ENCODE results near the gene RELA. TPM values are rescaled to one million over a fixed set of nuclear protein-coding genes. Genes with fewer than 3 reads are reported as not detected.

The RELA gene
- total RNA-seq, 6 donors from 2014 or later, result 42.9 to 86.8 (median 58.7) TPM

DNA sequence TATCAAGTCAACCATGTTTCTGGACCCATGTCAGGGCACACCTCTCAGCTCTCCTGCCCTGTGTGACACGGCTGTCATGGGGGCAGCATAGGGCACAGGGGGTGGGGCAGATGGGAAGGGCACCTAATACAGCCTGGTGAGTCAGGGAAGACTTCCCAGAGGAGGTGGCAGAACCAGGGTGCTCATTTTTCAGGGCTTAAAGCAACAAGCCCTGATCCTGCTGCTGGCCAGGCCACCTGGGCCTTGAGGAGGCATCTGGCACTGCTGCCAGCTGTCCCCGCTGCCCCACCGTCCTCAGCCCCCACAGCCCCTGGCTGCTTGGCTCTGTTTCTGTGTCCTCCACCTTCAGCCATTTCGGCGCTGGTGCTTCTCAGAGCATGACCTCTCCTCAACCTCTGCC is 53.1 kb downstream of the RELA start:
- Histone ChIP-seq H3K4me3 (peak overlapping the region in 1 of 4 donors; percentile 99), H3K4me1 (peaks cover 65 to 77% (median 70%) of the 10 kb centered on the region in 4 donors), H3K36me3 (peaks cover 12 to 61% (median 35%) of the 10 kb centered on the region in 4 donors), H3K27me3 (no peaks in the 10 kb centered on the region), H3K9me3 (no peaks in the 10 kb centered on the region), H3K27ac (peak overlapping the region; percentile 94 to 96 (median 95))
- TF ChIP-seq EP300 (IDR thresholded peaks at IDR 0.05), result no peak
- TF ChIP-seq POLR2A (IDR thresholded peaks at IDR 0.05), result no peak
- TF ChIP-seq POLR2AphosphoS5 (IDR thresholded peaks at IDR 0.05), result no peak
- TF ChIP-seq, protein P1, sequence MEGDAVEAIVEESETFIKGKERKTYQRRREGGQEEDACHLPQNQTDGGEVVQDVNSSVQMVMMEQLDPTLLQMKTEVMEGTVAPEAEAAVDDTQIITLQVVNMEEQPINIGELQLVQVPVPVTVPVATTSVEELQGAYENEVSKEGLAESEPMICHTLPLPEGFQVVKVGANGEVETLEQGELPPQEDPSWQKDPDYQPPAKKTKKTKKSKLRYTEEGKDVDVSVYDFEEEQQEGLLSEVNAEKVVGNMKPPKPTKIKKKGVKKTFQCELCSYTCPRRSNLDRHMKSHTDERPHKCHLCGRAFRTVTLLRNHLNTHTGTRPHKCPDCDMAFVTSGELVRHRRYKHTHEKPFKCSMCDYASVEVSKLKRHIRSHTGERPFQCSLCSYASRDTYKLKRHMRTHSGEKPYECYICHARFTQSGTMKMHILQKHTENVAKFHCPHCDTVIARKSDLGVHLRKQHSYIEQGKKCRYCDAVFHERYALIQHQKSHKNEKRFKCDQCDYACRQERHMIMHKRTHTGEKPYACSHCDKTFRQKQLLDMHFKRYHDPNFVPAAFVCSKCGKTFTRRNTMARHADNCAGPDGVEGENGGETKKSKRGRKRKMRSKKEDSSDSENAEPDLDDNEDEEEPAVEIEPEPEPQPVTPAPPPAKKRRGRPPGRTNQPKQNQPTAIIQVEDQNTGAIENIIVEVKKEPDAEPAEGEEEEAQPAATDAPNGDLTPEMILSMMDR (IDR thresholded peaks at IDR 0.05), result no peak
- ATAC-seq (ENCODE audit: low FRiP score in 2 of 2) (no peak), DNase-seq (no peak)
- WGBS, 2 donors, result 64 to 85% methylated on average over 4 to 5 of the region's 5 CpGs

DNA sequence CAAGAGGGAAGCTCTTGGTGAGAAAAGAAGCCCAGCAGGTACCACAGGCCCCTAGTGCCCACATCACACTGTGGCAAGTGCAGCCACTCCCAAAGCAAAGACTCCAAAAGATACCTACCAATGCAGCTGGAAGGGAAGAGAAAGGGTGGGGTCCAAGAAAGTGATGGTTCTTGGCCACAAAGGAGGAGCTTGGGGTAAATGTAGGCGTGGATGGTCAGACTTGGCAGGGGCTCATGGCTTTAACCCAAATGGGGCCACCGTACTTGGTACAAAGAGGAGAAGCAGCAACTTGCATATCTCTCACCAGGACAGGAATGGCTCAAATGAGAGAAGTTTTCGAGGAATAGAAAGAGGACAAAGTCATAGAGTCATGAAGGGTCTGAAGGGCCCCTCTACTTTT is 53.5 kb downstream of the RELA start:
- peaks cover 16 to 65% (median 39%) of the 10 kb centered on the region in 4 donors for H3K36me3 ChIP-seq
- ATAC-seq (ENCODE audit: low FRiP score in 2 of 2), result no peak
- WGBS, 2 donors, result 49 to 56% methylated on average over 3 of the region's 3 CpGs
- peak overlapping the region; percentile 94 to 96 (median 95) for H3K27ac ChIP-seq
- TF ChIP-seq, protein P1 (IDR thresholded peaks at IDR 0.05), result no peak
- TF ChIP-seq POLR2AphosphoS5 (IDR thresholded peaks at IDR 0.05), result no peak
- no peak for TF ChIP-seq EP300 (IDR thresholded peaks at IDR 0.05)
- no peak for TF ChIP-seq POLR2A (IDR thresholded peaks at IDR 0.05)
- no peak for DNase-seq
- H3K4me3 ChIP-seq, result no peak overlapping the region
- H3K27me3 ChIP-seq, result no peaks in the 10 kb centered on the region
- no peaks in the 10 kb centered on the region for H3K9me3 ChIP-seq
- H3K4me1 ChIP-seq, result peaks cover 65 to 77% (median 70%) of the 10 kb centered on the region in 4 donors

DNA sequence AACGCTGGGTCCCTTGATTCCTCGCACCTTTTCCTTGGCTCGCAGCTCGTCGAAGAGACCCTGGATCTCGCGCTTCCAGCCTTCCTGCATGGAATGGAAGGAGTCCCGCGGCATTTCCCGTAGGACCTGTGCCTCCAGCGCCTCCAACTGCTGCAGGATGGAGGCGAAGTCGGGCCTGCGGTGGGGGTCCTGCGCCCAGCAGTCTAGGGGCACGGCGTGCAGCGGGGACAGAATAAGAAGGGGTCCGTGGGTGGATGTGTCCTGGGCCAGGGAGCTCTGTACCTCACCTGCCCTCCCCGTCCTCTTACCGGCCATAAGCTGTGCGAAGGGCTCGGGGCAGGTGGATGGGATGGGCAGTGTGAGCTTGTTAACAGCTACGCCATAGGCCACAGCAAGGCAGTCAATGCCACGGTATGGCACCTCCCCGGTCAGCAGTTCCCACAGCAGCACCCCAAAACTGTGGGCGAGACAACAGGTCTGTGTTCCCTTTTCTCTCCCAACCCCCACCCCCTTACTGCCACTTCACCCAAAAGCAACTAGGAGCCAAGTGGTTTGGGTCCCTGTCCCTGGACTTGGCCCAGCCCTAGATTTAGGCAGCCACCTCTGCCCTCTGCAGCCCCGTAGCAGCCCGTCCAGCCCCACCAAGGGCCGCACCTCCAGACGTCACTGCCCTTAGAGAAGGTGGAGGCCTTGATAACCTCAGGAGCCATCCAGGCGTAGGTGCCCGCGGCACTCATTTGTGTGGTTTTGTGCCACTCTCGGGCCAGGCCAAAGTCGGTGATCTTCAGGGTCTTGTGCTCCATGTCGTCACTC is 54.9 kb downstream of the RELA start:
- Histone ChIP-seq H3K36me3 (peaks cover 17 to 77% (median 52%) of the 10 kb centered on the region in 4 donors), H3K9me3 (no peaks in the 10 kb centered on the region), H3K27ac (peak overlapping the region; percentile 44 to 95 (median 57)), H3K27me3 (no peaks in the 10 kb centered on the region), H3K4me1 (peaks cover 59 to 69% (median 61%) of the 10 kb centered on the region in 4 donors), H3K4me3 (peak overlapping the region in 3 of 4 donors; percentile 15 to 37 (median 30))
- DNase-seq (peak in 1 of 2 donors; percentile 74), ATAC-seq (ENCODE audit: low FRiP score in 2 of 2) (no peak)
- WGBS, 2 donors, result 90 to 94% methylated on average over 10 to 37 of the region's 37 CpGs
- TF ChIP-seq POLR2AphosphoS5 (IDR thresholded peaks at IDR 0.05) (no peak), EP300 (IDR thresholded peaks at IDR 0.05) (no peak), POLR2A (IDR thresholded peaks at IDR 0.05) (no peak)
- TF ChIP-seq, protein P1 (IDR thresholded peaks at IDR 0.05), result no peak

DNA sequence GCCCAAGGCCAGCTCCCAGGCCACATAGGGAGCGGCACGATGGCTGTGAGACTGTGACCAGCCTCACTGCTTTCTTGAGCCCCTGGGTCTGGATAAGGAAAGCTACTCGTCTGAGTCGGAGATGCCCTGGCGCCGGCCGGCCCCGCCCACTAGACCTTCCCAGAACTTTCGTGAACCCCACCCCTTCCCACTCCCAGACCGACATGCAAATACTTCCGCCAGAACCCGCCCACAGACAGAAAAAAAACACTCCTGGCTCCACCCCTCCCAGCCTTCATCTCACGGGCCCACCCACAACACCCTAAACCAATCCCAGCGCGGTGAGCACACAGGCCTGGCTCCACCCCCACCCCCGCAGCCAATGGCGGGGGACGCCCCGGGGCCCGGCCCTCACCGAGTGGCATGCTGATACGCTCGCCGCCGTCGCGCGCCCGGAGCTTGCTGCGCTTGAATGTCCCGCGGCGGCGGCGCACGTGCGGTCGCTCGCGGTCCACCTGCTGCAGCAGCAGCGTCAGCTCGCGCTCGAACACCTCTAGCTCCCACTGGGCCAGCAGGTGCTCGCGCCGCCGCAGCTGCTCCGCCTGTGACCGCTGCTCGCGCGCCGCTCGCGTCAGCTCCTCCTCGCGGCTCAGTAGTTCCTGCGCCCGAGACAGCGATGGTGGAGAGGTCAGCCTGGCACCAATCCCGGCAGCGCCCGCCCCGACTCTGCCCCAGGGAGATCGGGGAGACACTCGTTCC is 55.7 kb downstream of the RELA start:
- H3K4me3 ChIP-seq, result peak overlapping the region in 3 of 4 donors; percentile 15 to 37 (median 30)

More for the DNA sequence above, 55.7 kb downstream of the RELA start:
- Histone ChIP-seq H3K27ac (peak overlapping the region; percentile 61 to 95 (median 82)), H3K27me3 (no peaks in the 10 kb centered on the region), H3K36me3 (peaks cover 19 to 77% (median 59%) of the 10 kb centered on the region in 4 donors), H3K4me1 (peaks cover 51 to 61% (median 53%) of the 10 kb centered on the region in 4 donors), H3K9me3 (no peaks in the 10 kb centered on the region)
- 57 to 79% methylated on average over 8 to 21 of the region's 67 CpGs for WGBS, 2 donors
- no peak for TF ChIP-seq EP300 (IDR thresholded peaks at IDR 0.05)
- peak; percentile 44 to 45 for TF ChIP-seq POLR2AphosphoS5 (IDR thresholded peaks at IDR 0.05)
- TF ChIP-seq POLR2A (IDR thresholded peaks at IDR 0.05), result no peak
- TF ChIP-seq, protein P1 (IDR thresholded peaks at IDR 0.05), result peak in 2 of 6 experiments; percentile 10 to 32
- DNase-seq (peak; percentile 95 to 96), ATAC-seq (ENCODE audit: low FRiP score in 2 of 2) (peak; percentile 95 to 96)

All from upper lobe of left lung (tissue), 6 donors.